Measurements from ENCODE around the gene PNLIPRP3.

The PNLIPRP3 gene

GRCh38 chr10:116437076-116437692 is 9.5 kb downstream of the PNLIPRP3 start:
- Histone ChIP-seq H3K27ac (ENCODE audit: extremely low read depth, low read depth, low read length) (no peak overlapping the region), H3K36me3 (ENCODE audit: control insufficient read depth in 2 of 2, insufficient read depth in 1 of 2, low read length in 2 of 2) (no peaks in the 10 kb centered on the region), H3K4me3 (ENCODE audit: low read depth, low read length) (no peak overlapping the region), H3K9me3 (ENCODE audit: control insufficient read depth, insufficient read depth, low read depth, low read length) (no peaks in the 10 kb centered on the region), H3K4me1 (ENCODE audit: control insufficient read depth, insufficient read depth, low read length) (no peaks in the 10 kb centered on the region)
- POLR2A ChIA-PET, result no interaction called here
- no peak for TF ChIP-seq ZNF560 (tag by site-specific recombination; IDR thresholded peaks at IDR 0.05; ENCODE audit: borderline replicate concordance)
- TF ChIP-seq ZNF792 (tag by site-specific recombination; IDR thresholded peaks at IDR 0.05), result no peak
- no peak for TF ChIP-seq ZNF157 (tag by site-specific recombination; IDR thresholded peaks at IDR 0.05)
- no peak for TF ChIP-seq ZNF791 (tag by site-specific recombination; IDR thresholded peaks at IDR 0.05)
- CTCF ChIA-PET, result interaction anchor here (0.5 kb wide), 1 partner anchor 520 kb away, joined by 5 read pairs; no protein-coding TSS in a partner anchor

- ChIA-PET CTCF (no interaction called here), POLR2A (no interaction called here)
- Histone ChIP-seq H3K4me1 (ENCODE audit: control insufficient read depth, insufficient read depth, low read length) (no peaks in the 10 kb centered on the region), H3K4me3 (ENCODE audit: low read depth, low read length) (no peak overlapping the region), H3K9me3 (ENCODE audit: control insufficient read depth, insufficient read depth, low read depth, low read length) (no peaks in the 10 kb centered on the region), H3K27ac (ENCODE audit: extremely low read depth, low read depth, low read length) (no peak overlapping the region), H3K36me3 (ENCODE audit: control insufficient read depth in 2 of 2, insufficient read depth in 1 of 2, low read length in 2 of 2) (no peaks in the 10 kb centered on the region)
- TF ChIP-seq ZNF701 (tag by site-specific recombination; IDR thresholded peaks at IDR 0.05), result no peak
- no peak for TF ChIP-seq GFI1B (tag by site-specific recombination; IDR thresholded peaks at IDR 0.05)
- no peak for TF ChIP-seq ZNF433 (tag by site-specific recombination; IDR thresholded peaks at IDR 0.05; ENCODE audit: low read depth)
- TF ChIP-seq ZFP41 (tag by site-specific recombination; IDR thresholded peaks at IDR 0.05; ENCODE audit: borderline replicate concordance), result no peak
- TF ChIP-seq ZNF837 (tag by site-specific recombination; IDR thresholded peaks at IDR 0.05), result no peak
- no peak for TF ChIP-seq ZBTB6 (tag by site-specific recombination; IDR thresholded peaks at IDR 0.05)
- no peak for TF ChIP-seq ZNF664 (tag by site-specific recombination; IDR thresholded peaks at IDR 0.05)
- TF ChIP-seq ZNF138 (tag by site-specific recombination; IDR thresholded peaks at IDR 0.05; ENCODE audit: borderline replicate concordance), result no peak
- no peak for TF ChIP-seq WT1 (tag by site-specific recombination; IDR thresholded peaks at IDR 0.05)
- TF ChIP-seq ZNF560 (tag by site-specific recombination; IDR thresholded peaks at IDR 0.05; ENCODE audit: borderline replicate concordance), result no peak
- no peak for TF ChIP-seq ZNF510 (tag by site-specific recombination; IDR thresholded peaks at IDR 0.05; ENCODE audit: insufficient replicate concordance)
- TF ChIP-seq ZNF266 (tag by site-specific recombination; IDR thresholded peaks at IDR 0.05; ENCODE audit: low read depth), result no peak
- TF ChIP-seq MZF1 (tag by site-specific recombination; IDR thresholded peaks at IDR 0.05; ENCODE audit: borderline replicate concordance), result no peak
- no peak for TF ChIP-seq ZNF2 (tag by site-specific recombination; IDR thresholded peaks at IDR 0.05)
- TF ChIP-seq PRDM6 (tag by site-specific recombination; IDR thresholded peaks at IDR 0.05), result no peak
- TF ChIP-seq ZNF221 (tag by site-specific recombination; IDR thresholded peaks at IDR 0.05; ENCODE audit: borderline replicate concordance), result no peak
- no peak for TF ChIP-seq ZBTB20 (tag by site-specific recombination; IDR thresholded peaks at IDR 0.05)
- no peak for TF ChIP-seq ZFP69B (tag by site-specific recombination; IDR thresholded peaks at IDR 0.05)
- TF ChIP-seq BCL11B (tag by site-specific recombination; IDR thresholded peaks at IDR 0.05; ENCODE audit: low read depth), result no peak
Measured at GRCh38 chr10:116440330-116441030, 12.8 kb downstream of the PNLIPRP3 start.
